Stimulated activated naive CD4-positive, alpha-beta T cell treated with Interleukin-2 at 50 U/mL for 16 hours (primary cell): Measurements from ENCODE around the gene ARVCF.

Source experiments
- DNase-seq: peaks from one replicate; lab custom pipeline; 2025; lab: John Stamatoyannopoulos, UW

Gene ARVCF

DNA sequence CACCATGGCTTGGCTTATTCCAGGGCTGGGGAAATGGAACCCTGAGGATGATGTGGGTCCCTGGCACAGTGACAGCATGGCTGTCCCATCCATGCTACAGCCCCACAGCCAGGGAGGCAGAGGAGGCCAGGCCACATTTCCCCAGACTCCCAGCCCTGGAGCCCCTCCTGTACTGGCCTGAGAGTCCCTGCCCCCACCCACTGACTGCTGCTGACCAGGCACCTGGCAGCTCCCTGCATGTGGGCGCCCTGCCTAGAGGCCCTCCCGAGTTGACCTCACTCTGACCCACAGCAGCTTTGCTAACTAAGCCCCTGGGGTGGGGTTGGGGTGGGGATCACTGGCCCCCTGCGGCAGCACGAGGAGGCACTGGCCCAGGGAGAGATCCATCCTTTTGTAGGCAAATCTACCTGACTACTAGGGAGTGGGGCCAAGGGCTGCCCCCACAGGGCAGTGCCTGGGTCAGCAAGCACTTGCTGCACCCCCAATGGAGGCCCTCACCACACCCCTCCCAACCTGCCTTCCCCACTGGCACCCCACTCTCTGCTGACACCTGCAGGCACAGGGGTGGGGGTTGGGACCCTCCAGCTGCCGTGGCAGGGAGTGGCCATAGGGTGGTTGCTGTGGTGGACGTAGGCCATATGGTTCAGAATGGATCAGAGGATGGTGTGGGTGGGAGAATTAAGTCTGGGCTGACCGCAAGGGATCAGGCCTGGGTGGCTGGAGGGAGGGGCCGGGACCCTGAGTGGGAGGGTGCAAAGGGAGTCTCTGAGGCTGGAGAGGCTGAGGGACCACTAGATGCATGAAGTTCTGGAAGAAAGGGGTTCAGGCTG, 17.4 kb downstream of the ARVCF start:
- DNase-seq: no peak

DNA sequence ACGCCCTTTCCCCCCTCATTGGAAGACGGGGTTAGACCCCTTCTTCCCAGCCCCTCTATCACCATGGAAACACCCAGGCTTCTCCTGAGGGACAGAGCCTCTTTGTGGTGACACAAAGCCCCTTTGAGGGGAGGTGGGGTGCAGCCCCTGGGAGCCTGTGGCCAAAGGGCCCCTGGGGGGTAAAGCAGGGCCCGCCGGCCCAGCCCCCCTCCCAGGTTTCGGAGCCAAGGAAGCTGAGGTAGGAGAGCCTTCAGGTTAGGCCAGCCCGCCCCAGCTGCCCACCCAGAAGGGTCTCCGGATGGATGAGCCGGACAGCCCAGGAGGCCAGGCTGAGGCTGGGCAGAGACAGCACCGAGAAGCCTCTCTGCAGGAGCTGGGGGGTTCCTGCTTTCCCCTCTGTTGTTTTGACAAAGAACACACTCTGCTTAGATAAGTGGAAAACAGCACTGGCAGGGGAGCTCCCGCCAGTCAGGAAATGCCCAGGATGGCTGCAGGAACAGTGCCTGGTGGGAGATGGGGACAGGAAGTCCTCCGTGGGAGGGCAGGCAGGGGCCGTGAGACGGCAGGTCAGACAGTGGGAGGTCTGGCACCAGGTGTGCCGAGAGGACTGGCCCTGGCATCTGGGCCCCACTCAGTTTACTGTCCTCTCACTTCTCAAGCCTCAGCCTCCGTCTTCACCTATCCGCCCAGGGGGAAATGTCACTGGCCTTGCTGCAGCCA, 18.2 kb downstream of the ARVCF start:
- DNase-seq: no peak

DNA sequence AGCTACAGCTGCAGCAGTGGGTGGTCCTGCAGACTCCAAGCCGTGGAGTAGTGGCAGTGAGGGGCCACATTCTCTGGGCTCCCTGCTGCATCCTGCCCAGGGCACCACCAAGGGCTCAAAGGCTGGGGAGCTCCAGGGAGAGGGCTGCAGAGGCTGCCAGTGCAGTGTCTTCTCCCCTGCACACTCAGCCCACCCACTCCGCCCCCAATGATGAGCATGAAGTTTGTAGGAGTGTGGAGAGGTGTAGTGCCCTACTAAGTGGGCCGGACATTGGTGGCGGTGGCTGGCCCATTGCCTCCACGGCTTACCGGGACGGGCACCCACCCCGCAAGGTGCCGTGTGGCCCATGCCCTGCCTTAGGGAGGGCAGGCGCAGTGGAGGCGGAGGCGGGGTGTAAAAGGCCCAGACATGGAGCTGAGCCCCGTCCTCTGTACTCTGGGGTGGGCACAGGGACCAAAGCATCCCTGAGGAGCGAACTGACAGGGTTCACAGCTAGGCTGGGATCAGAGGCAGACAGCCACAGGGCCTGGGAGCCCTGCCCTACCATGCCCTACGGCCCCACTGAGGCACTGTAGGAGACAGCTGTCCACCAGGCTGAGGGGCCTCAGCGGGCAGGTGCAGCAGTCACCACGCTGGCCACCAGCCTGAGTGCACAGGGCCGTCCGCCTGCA, 18.9 kb downstream of the ARVCF start:
- DNase-seq: no peak

DNA sequence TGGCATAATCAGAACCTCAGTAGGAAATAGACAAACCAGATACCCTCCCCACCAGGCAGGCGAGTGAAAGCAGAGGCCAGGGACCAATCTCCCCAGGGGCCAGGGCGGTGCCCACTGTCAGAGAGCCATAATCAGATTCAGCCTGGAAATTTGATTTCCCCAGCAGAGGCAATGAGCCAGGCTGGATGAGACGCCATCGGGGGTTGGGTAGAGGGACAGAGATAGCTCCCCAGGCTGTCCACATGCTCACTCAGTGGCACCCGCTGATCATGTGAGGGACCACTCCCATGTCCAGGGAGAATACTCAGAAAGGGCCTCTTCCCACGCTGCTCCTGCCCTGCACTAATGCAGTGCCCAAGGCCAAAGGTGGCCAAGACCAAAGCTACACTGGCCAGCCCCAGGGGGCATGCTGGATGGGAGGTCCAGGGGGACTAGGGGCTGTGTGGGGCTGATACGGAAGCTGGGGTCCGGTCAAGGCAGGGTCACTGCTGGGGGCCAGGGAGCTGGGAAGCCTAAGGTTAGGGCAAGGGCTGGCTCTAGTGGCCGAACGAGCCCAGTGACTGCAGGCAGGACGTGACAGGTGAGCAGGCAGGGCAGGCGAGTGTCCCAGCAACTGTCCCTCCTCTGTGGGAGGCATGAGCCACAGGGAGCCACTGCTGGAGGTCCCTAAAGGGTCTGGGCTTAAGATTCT, 19.8 kb downstream of the ARVCF start:
- DNase-seq: no peak

DNA sequence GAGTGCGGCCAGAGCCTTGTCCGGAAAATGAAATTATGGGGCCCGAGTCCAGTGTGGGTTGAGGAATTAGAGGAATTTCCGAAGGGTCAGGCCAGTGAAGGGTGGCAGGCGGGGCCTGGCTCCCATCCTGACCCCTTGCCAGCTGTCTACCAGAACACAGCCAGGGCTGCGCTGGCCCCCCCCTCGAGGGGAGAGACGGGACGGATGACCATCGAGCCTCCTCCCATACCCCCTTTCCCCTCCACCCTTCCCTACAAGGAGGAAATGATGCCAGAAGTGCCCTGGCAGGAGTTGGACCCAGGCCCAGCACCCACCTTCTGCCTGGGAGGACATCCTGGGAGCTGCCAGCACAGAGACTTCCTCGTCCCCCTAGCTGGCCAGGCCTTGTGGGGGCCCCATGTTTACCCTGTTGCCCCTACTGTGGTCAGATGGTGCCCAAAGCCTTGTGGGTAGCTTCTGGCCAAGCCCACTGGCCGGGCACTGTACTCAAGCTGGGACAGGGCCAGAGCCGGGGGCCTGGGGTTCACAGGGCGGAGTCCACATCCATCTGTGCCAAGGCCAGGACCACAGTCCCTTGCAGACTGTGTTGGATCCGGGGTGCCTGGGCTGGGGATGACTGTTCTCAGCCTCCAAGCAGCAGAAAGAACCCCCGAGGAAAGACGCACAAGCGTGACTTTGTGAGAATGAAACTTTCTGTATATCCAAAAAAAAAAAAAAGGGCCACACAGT, 20.8 kb downstream of the ARVCF start:
- DNase-seq: no peak

DNA sequence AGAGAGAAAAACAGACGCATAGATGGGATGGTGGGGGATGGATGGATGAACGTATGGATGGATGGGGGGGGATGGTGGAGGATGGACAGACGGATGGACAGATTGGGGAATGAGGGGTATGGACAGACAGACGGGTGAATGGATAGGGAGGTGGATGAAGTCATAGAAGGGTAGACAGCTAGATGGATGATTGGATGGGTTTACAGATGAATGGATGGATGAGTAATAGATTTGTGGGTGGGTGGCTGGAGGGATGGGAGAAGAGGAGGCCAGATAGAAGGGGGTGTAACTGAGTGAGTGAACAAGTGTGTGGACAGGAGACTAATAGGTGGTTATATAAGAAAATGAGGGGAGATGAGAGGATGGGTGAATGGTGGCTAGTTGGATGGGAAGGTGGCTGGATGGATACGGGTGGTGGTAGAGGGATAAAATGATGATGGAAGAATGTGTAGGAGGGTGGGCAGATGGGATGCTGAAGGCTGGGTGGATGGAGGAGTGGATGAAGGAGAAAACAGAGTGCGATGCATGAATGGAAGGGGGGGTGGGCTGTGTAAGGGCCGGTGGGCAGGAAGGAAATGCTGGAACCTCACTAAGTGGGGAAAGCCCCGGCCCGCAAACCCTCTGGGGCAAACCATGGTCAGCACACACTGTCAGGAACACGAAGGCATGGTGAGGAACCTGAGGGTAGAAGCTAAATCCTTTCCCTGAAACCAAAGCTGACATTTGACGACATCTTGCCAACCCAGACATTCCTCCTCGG, 21.6 kb downstream of the ARVCF start:
- DNase-seq: no peak

DNA sequence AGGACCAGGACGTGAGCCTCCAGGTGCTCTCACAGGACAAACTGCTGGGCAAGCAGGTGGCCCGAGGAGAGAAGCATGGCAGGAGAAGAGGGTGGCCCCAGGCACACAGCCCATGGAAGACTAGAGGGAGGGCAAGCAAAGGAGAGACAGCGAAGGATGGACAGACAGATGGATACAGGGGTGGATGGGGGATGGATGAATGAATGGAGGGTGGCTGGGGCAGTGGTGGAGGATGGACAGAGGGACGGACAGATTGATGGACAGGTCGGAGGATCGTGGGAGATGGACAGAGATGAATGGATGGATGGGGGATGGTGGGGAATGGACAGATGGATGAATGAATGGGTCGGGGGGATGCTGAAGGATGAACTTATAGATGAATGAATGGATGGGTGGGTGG, 22.7 kb downstream of the ARVCF start:
- DNase-seq: no peak

DNA sequence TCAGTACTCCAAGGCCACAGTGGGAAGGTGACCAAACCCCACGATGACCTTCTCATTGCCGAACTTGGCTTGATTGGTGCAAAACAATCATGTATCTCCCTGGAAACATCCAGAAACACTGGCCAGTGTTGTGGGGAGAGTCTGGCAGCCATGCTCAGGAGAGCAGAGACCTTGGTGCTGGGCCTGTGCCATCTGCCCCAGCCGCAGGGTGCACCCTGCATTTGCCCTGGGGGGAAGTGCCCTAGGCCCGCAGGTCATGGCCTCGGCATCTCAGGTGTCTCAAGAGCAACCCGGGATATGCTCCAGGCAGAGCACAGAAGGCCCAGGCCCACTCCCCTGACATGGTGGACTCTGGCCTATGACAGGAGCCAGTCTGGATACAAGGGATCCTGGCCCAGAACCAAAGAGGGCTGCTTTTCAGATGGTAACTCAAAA, 23.7 kb downstream of the ARVCF start:
- no peak for DNase-seq

DNA sequence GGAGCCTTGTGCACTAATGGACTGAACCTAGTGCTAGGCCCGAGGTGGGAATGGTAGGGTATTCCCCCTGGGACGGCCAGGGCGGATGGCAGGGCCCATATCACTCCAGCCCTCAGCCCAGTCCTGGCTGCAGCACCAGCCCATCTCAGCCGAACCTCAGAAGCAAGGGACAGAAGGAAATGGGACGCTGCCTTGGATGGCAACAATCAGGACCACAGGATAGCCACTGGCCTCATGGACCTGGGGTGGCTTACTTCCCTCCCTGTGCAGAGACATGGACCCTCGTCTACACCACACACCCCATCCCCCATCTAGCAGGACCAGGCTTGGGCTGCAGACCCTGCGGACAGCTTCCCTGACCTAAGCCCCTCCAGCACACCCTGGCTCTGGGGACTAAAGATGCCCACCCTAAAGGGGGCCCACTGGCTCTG, 24.1 kb downstream of the ARVCF start:
- DNase-seq: no peak

DNA sequence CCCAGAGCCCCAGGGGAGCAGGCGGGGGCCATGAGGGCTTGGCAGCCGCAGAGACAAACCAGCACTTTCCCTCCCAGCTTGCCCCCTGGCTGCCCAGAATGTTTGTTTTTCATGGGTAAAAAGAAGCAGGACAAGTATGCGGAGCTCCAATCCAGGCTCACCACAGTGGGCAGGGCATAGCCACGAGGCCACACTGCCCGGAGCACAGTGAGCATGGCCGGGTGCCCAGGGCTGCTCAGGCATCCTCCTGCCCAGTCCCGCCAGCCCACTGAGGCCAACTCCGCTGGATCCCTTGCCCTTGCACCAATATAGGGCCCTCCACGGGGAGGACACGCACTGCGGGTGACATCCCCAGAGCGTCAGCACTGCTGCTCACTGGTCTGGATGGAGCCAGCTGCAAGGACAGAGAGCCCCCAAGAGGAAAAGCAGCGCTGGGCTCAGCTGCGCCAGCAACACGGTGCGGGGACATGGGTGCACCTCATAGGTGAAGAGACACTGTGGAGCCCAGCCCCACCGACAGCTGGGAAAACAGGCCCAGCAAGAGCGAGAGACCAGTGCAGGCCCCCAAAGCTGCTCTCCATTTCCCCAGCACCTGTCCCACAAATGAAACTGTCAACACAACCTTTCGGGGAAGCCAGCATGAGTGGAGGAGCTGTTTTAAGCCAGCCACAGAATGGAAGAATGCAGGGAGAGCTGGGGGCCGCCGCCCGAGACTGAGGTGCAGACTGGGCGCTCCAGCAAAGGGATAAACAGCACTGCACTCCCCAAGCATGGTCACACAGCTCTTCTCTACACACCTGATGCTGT, 24.8 kb downstream of the ARVCF start:
- DNase-seq: no peak

DNA sequence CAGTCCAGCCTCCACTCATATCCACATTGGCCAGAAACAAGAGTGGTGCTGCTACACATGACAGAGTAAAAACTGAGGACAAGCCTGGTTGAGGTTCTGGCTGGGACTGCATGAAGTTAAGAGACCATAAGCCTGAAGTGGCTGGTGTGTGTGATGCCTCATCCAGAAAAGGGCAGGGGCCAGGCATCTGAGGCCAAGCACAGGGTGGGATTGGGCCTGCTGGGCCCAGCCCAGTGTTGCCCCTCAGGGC, 25.3 kb downstream of the ARVCF start:
- no peak for DNase-seq

DNA sequence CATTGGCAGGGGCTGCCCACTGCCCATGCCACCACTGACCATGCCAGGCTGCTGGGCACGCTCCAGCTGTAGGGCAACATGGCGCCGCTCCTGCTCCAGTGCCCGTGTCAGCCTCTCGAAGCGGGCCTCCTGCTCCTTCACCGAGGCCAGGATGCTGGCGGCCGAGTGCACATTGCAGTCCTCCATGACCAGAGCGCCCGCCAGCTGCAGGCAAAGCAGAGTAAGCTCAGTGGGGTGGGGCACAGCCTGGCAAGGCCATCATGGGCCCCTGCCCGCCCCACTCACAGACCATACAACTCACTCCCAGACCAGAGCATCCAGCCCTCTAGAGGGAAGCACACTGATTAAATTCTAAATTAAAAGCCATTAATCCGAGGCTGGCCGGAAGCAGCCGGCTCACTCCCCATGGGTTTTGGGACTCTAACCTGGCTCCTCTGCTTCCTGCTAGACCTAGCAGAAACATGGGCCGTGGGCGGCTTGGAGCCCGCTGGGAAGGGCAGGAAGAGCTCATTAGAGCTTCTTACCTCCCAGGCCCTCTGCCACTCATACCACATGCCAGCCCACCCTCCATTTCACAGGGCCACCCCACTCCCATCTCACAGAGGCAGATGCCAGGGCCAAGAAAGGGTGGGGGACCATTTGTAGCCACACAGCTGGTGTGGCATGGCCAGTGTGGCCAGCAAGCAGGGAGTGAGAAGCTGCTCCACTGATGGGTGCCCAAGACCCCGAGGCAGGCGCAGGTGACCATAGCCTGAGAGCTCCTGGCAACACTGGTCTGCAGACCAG, 25.8 kb downstream of the ARVCF start:
- DNase-seq: no peak

DNA sequence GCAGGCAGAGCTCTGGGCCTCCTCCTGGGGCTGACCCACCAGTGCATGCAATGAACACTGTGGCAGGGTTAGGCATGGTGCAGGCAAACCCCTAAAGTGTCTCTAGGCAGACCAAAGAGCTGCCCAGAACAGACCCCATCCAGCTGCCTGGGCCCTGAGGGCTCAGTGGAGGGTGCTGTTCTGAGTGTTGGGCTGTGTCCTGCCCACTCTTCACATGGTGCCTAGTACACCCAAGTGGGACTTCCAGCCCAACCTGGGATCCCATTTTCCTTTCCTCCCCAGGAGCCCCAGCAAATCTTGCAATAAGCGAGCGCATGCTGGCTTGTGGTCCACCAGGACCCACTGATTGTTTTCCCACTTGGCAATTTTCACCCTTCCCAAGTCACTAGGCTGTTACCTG, 26.4 kb downstream of the ARVCF start:
- no peak for DNase-seq

DNA sequence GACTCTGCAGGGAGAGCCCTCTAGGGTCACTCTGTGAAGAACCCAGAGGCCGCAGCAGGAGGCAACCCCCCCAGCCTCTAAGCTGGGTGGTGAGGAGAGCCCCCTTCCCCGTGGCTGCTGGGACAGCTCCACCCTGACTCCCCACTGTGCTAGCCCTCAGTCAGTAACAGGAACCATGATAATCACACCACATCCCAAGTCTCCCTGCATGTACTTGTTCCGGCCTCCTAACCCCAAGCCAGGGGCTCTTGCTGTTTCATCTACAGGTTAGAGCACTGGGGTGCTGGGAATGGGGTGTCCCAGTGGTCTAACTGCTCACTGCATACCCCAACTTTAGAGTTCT, 26.9 kb downstream of the ARVCF start:
- DNase-seq: no peak

DNA sequence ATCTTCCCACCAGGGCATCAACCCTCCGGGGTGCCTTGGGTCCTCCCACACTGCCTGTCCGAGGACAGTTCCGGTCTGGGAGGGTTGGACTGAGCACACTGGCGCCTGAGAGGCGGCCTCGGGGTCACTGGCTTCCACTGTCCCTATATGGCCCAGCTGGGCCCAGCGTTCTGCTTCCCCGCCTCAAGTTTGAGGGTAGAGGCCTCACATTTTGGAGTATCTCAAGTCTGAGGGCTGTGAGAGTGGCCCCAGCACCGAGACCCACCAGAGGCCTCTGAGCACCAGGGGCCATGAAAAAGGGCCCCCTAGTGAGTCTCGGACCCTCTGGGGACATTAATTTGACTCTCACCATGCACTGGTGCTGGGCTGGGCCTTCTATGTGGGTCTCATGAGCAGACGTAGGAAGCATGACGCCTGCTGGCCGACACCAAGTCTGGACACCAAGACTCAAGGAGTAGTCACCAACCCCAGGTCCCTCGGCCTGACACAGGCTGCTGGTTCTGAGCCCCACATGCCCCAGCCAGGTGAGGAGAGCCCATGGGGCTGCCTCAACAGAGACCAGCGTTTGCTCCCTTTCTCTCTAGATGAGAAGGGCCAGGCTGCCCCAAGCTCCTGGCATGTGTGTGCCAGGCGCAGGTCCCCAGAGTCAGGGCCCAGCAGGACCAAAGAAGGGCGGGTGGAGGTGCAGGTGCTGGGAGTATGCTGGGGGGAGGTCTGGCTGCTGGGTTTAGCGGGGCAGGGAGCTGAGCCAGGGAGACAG, 27.5 kb downstream of the ARVCF start:
- no peak for DNase-seq

DNA sequence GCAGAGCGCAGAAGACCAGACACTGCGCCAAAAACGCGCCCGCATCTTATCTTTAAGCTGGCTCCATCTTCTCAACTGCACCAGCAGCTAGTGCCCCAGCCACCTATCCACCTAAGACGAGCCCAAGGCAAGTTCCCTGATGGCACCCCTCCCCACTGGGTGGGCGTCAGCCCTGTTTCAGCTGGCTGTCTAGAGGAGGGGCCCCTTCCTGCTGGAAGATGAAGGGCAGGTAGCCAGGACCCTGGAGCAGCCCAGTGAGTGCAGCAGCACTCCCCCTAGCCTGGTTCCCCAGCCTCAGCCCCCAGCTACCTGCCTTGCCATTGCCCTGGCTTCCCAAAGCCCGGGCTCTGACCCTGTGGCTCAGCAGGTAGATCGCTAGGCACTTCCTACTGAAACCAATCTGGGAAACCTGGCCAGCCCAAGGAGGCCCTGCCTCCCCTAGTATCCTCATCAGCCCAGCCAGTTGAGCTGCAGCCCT, 28.3 kb downstream of the ARVCF start:
- DNase-seq: no peak

DNA sequence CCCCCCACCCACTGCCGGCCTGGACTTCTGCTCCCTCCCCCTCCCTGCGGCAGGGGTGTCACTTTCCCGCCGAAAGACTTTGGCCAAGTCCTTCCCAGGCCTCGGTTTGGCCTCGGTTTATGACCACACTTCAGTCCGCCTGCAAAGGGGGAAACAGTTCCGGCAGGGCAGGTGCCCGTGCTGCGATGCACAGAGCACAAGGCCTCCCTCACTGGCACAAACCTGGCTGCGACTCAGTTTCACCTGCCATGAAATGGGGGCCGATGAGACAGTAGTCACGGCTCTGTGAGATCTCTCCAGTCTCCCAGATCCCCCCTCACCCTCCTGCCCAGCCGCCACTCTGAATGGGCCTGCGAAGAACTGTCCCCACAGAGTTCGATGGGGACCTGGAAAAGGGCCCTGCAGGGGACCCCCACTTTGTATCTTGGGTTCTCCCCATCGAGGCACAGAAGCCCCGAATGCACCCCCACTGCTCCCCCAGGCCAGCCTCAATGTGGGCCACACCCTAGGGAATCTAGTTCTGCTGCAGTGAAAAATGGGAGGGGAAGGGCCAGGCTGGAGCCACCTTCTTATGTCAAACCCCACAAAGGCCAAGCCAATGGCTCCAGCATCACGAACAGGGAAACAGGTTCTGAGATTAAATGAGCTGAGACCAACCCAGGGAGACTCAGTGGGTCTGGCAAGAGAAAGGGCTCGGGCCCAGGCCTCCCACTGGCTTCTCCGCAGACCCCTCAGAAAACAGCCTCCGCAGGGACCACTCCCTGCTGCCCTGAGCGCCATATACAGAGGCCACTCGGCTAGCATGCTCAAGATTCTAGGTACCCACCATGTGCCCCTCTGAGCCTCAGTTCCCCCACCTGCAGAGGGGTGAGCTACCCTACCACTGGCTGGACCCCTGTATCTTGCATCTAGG, 29.0 kb downstream of the ARVCF start:
- DNase-seq: no peak
